NCI-H1694 treated with DMSO at 0.1 percent for 48 hours (cell line): ENCODE measurements around the gene ICAM2.
A peak's percentile ranks its signal among the peaks of the same experiment; 100 is the strongest.
"Not testable (repeated sequence)": the region's sequence is repeated elsewhere in the genome, so short reads cannot be mapped to it uniquely, and the experiment has no call there.

ENCODE experiments used
- DNase-seq: peaks from one replicate; lab custom pipeline; 2025; lab: John Stamatoyannopoulos, UW

The ICAM2 gene

GRCh38 chr17:64042700-64043485, 22.5 kb upstream of the ICAM2 start:
- DNase-seq = no peak

- DNase-seq = no peak
Measured at GRCh38 chr17:64041912-64042311, 21.5 kb upstream of the ICAM2 start.

GRCh38 chr17:64040206-64040605, 19.8 kb upstream of the ICAM2 start:
- no peak for DNase-seq

- no peak for DNase-seq
Measured at GRCh38 chr17:64039106-64039400, 18.6 kb upstream of the ICAM2 start.

- DNase-seq = no peak
Measured at GRCh38 chr17:64038331-64039105, 18.1 kb upstream of the ICAM2 start.

- no peak for DNase-seq
Measured at GRCh38 chr17:64037802-64038201, 17.4 kb upstream of the ICAM2 start.

DNA sequence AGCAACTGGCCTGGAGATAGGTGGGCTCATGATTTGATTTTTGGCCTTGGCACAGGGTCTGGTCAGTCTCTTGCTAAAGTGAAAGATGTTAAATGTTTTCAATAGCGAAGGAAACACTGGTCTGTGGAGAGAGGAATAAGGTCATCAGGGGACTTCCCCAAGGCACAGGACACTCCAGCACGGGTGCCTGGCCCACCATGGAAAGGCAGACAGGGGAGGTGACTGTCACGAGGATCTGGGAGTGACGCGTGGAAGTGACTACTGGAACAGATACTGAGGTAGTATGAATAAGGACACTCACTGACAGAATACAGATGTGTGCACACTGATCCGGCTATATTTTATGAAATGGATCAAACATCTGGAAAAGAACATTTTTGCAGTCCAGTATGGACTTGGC, 16.7 kb upstream of the ICAM2 start:
- DNase-seq = no peak

DNA sequence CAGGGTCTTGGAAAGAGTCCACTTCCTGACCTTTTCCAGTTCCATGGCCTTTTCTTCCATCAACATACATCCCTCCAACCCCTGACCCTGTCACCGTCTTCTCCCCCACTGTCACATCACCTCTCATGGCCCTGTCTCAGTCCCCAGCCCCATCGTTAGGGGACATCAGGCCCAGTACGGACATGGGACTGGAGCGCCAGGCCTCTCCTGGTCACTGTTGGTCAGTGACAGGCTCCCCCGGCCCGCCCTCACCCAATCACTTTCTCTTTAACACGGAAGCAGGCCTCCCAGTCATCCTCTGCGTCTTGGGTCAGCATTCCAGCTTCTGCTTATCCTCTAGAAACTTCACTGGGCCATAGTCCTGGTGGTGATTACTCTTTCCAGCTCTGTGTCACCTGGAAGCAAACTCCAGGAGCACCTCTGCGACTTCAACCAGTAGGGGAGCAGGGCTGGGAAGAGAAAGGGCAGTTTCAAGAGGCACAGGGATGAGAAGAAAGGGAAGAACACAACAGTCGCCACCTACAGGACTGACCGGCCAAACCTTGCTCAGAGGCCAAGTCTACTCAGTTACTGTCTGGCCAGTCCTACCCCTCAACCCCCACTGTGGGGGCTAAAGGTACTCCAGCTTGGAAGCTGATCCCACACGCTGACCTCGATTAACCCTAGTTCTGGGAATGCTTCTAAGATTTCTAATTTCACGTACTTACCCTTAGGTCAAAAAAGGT, 15.9 kb upstream of the ICAM2 start:
- no peak for DNase-seq

DNA sequence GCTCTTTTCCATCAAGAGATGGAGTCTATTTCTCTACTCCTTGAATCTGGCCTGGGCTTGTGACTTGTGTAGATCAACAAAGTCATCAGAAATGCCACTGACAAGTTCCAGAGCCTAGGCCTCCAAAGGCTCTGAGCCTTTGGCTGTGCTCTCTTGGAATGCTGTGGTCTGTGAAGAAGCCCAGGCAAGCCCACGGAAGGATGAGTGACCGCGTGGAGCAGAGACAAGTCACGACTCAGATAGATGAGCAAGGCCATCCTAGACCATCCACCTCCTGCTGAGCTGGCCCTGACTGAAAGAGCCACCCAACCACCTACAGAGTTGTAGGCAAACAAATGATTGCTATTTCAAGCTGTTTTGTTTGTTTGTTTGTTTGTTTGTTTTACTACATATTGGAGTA, 11.6 kb upstream of the ICAM2 start:
- DNase-seq = no peak

- peak; percentile 61 for DNase-seq
Measured at GRCh38 chr17:64028874-64029464, 8.5 kb upstream of the ICAM2 start.

DNA sequence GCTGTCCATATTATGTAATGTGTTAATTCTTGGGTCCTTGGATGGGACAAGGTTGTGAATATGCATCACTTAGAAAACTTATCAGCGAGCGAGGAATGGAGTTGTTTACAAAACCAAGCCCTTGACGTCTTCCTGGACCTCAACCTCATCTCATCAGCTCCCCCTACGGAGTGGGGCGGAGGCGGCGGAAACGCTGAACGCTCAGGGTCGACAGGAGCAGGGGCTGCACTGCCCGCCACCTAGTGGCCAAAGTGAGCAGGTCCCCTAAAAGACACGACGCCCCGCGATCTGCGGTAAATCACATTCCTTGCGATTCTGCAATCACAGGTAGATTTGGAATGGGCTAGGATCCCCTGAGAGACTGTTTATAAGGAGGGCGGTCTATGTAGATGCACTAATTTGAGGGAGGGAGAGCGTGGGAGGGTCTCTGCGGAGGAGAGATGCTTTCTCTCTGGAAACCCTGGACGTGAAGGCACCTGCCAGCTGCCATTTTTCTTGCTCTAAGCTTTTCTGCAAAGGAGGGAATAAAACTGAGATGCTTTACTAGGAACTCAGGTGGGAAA, 5.4 kb upstream of the ICAM2 start:
- DNase-seq = peak; percentile 64

GRCh38 chr17:64024781-64025731, 4.6 kb upstream of the ICAM2 start:
- DNase-seq = no peak

- no peak for DNase-seq
Measured at GRCh38 chr17:64024215-64024654, 3.8 kb upstream of the ICAM2 start.

DNA sequence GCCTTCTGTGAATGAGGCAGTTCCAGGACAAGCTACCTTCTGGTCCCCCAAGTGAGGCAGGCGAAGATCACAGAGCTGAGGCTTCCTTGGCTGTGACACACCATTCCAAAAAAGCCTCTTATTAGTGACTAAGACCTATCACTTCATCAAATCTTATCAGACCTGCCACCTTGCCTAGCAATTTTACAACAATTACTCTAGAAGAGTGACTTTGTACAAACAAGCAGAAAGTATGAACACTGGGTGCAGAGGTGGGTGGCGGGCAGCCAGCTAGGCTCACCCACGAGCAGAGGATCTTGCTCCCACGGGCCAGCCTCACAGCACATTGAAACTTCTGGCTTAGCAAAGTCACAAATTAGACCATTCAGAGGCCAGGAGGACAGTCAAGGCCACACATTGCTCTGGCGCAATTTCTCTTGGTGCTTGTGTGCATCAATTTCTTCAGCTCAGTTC, 2.2 kb upstream of the ICAM2 start:
- DNase-seq = no peak

DNA sequence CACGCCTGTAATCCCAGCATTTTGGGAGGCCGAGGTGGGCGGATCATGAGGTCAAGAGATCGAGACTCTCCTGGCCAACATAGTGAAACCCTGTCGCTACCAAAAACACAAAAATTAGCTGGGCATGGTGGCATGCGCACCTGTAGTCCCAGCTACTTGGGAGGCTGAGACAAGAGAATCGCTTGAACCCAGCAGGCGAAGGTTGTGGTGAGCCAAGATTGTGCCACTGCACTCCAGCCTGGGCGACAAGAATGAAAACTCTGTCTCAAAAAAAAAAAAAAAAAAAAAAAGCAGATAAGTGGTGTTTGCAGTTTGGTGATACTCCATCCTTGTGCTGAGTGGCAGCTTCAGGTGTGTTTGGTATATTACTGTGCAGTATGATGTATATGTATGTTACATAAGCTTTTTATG, 877 bp downstream of the ICAM2 start:
- DNase-seq = not testable (repeated sequence)

GRCh38 chr17:64017381-64017980, 3.0 kb downstream of the ICAM2 start:
- DNase-seq = no peak

- DNase-seq = no peak
Measured at GRCh38 chr17:64016974-64017373, 3.5 kb downstream of the ICAM2 start.

GRCh38 chr17:64016231-64016784, 4.1 kb downstream of the ICAM2 start:
- DNase-seq = no peak

DNA sequence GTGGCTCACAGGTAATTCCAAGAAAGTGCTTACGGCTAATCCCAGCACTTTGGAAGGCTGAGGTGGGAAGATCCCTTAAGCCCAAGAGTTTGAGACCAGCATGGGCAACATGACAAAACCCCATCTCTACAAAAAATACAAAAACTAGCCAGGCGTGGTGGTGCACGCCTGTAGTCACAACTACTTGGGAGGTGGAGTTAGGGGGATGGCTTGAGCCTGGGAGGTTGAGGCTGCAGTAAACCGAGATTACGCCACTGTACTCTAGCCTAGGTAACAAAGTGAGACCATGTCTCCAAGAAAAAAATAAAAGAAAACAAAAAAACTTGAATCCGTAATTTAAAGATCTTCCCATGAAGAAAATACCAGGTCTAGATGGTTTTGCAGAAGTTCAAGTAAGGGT, 5.0 kb downstream of the ICAM2 start:
- no peak for DNase-seq
